Keratinocyte (primary cell): ENCODE data around the gene MRAP. TPM values are rescaled to one million over a fixed set of nuclear protein-coding genes. Genes with fewer than 3 reads are reported as not detected.

Source experiments
- DNase-seq: peaks from one replicate; pipeline ENCODE4 v3.0.0-alpha.2; 2011; ENCODE audit warnings: low read depth, missing footprints, low spot score
- FAIRE-seq: peaks from 2 replicates; lab custom pipeline; 2011; peaks lifted over from hg19 to GRCh38; lab: Jason Lieb, UNC
- H2AFZ ChIP-seq: 2 replicates; pipeline ENCODE4 v1.6.0; 2012; ENCODE audit warnings: low read length, control low read depth, inconsistent platforms; ENCODE audit not compliant: control insufficient read depth
- H3K27ac ChIP-seq: 2 replicates; pipeline ENCODE4 v1.5.1; 2011; ENCODE audit warnings: low read length; ENCODE audit not compliant: control insufficient read depth, insufficient read depth
- H3K27me3 ChIP-seq: 3 replicates; pipeline ENCODE4 v1.6.0; 2011; ENCODE audit warnings: low read length; ENCODE audit not compliant: control insufficient read depth, insufficient read depth; ENCODE audit errors: extremely low read depth
- H3K36me3 ChIP-seq, 2 experiments: 2 replicates in 1 of 2; 3 replicates in 1 of 2; pipeline ENCODE4 v1.5.1; 2011; ENCODE audit warnings: low read length in 2 of 2, mild to moderate bottlenecking in 1 of 2; ENCODE audit not compliant: control insufficient read depth in 2 of 2, insufficient read depth in 2 of 2; ENCODE audit errors: extremely low read depth in 1 of 2
- H3K4me1 ChIP-seq: 3 replicates; pipeline ENCODE4 v1.5.1; 2011; ENCODE audit warnings: low read length; ENCODE audit not compliant: control insufficient read depth, insufficient read depth; ENCODE audit errors: extremely low read depth
- H3K4me2 ChIP-seq: 3 replicates; pipeline ENCODE4 v1.6.0; 2011; ENCODE audit warnings: low read depth, low read length; ENCODE audit not compliant: control insufficient read depth, insufficient read depth; ENCODE audit errors: extremely low read depth
- H3K4me3 ChIP-seq, 3 experiments: fragments of 200-600 bp in 1 of 3; sonication (generic) in 1 of 3; 2 replicates in 2 of 3; 3 replicates in 1 of 3; pipeline ENCODE4 v1.5.1; 2011 to 2016; ENCODE audit warnings: low read length in 3 of 3, mild to moderate bottlenecking in 3 of 3, control low read depth in 2 of 3, inconsistent platforms in 1 of 3, low read depth in 1 of 3, mixed read lengths in 1 of 3, mixed run types in 1 of 3, moderate library complexity in 1 of 3; ENCODE audit not compliant: control insufficient read depth in 2 of 3, insufficient read depth in 2 of 3; ENCODE audit errors: extremely low read depth in 1 of 3
- H3K79me2 ChIP-seq: 2 replicates; pipeline ENCODE4 v1.6.0; 2012; ENCODE audit warnings: low read length; ENCODE audit not compliant: control insufficient read depth, insufficient read depth
- H3K9ac ChIP-seq: 3 replicates; pipeline ENCODE4 v1.6.0; 2011; ENCODE audit warnings: low read length; ENCODE audit not compliant: control insufficient read depth, insufficient read depth; ENCODE audit errors: extremely low read depth
- H3K9me1 ChIP-seq: 3 replicates; pipeline ENCODE4 v1.6.0; 2011; ENCODE audit warnings: low read length; ENCODE audit not compliant: control insufficient read depth, insufficient read depth; ENCODE audit errors: extremely low read depth
- H3K9me3 ChIP-seq: 2 replicates; pipeline ENCODE4 v1.5.1; 2012; ENCODE audit warnings: low read depth, low read length; ENCODE audit not compliant: control insufficient read depth
- H4K20me1 ChIP-seq: 3 replicates; pipeline ENCODE4 v1.6.0; 2011; ENCODE audit warnings: low read length; ENCODE audit not compliant: control insufficient read depth, insufficient read depth; ENCODE audit errors: extremely low read depth
- EZH2 ChIP-seq: IDR thresholded peaks from one replicate; pipeline ENCODE4 v1.6.1; 2012; ENCODE audit warnings: inconsistent platforms, mild to moderate bottlenecking, low read length, moderate library complexity
- dilution Hi-C: fragments of 300-500 bp; cut with MboI; formaldehyde crosslinking; loops from one replicate; pipeline ENCODE4 v1.7.0; 2020; ENCODE audit warnings: low sequenced_read_pairs; ENCODE audit not compliant: extremely low pct_ligation_motif_present
- polyA plus RNA-seq, 5 experiments: library from polyadenylated mRNA; depleted of rRNA in 3 of 5; stranded (reverse) in 3 of 5; stranded (forward) in 1 of 5; unstranded in 1 of 5; fragments of >200 nt; gene quantifications; 1 replicate in 1 of 5; 2 replicates in 3 of 5; 3 replicates in 1 of 5; pipeline versions ENCODE4 v1.2.1 to v1.2.3, GENCODE V29; 2011 to 2012; ENCODE audit warnings: missing spikeins in 2 of 5, low read depth in 1 of 5, low replicate concordance in 1 of 5
- TF ChIP-seq, protein P1 (sequence below), 3 experiments: IDR thresholded peaks in 1 of 3; conservative IDR thresholded peaks in 1 of 3; optimal IDR thresholded peaks in 1 of 3; 2 replicates in 2 of 3; 3 replicates in 1 of 3; pipeline versions ENCODE3 to v1.5.1; 2011; ENCODE audit warnings: low read length in 3 of 3, mild to moderate bottlenecking in 3 of 3, moderate library complexity in 2 of 3, control low read depth in 1 of 3, inconsistent platforms in 1 of 3; ENCODE audit not compliant: insufficient read depth in 2 of 3; ENCODE audit errors: extremely low read depth in 1 of 3

The MRAP gene
- polyA plus RNA-seq, 1 donor (not counting 4 experiments of a cell fraction or from before 2014, with no cell fraction given) = not detected

DNA sequence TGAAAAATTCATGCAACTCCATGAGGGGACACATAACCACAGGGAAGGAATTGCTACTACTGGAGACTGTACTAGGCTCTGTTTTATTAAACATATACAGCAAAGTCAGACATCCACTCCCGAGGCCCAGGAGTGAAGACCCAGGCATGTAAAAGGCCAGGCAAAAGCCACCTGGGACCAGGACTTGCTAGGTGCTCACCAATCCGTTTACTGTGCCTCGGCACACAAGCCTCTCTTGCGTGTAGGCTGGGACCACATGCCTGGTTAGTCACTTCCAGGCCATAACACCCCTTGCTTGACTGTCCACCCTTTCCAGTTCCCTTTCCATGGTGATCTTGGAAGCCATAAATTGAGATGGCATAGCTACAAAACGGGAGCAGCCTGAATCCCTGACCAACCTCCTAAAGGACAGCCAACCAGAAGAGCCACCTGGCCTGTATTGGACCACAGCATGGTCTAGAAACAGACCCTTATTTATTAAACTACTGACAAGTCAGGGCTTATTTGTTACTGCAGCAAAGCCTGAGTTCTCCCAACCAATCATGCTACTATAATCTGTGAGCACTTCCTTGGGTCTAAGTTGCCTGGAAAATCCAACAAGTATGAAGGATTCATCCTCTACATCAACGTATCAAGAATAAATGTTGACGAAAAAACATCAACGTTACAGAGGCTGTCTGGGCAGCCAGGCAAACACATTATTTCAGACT, 54.5 kb downstream of the MRAP start:
- peaks cover 55 to 81% of the 10 kb centered on the region in 2 experiments for H3K36me3 ChIP-seq
- H3K79me2 ChIP-seq = peaks cover 6% of the 10 kb centered on the region
- H2AFZ ChIP-seq = no peak overlapping the region
- H4K20me1 ChIP-seq = peaks cover 6% of the 10 kb centered on the region
- DNase-seq = no peak
- no peak overlapping the region for H3K9ac ChIP-seq
- no peaks in the 10 kb centered on the region for H3K9me3 ChIP-seq
- H3K4me1 ChIP-seq = peaks cover 13% of the 10 kb centered on the region
- FAIRE-seq = no peak
- TF ChIP-seq EZH2 = no peak
- TF ChIP-seq, protein P1, sequence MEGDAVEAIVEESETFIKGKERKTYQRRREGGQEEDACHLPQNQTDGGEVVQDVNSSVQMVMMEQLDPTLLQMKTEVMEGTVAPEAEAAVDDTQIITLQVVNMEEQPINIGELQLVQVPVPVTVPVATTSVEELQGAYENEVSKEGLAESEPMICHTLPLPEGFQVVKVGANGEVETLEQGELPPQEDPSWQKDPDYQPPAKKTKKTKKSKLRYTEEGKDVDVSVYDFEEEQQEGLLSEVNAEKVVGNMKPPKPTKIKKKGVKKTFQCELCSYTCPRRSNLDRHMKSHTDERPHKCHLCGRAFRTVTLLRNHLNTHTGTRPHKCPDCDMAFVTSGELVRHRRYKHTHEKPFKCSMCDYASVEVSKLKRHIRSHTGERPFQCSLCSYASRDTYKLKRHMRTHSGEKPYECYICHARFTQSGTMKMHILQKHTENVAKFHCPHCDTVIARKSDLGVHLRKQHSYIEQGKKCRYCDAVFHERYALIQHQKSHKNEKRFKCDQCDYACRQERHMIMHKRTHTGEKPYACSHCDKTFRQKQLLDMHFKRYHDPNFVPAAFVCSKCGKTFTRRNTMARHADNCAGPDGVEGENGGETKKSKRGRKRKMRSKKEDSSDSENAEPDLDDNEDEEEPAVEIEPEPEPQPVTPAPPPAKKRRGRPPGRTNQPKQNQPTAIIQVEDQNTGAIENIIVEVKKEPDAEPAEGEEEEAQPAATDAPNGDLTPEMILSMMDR (optimal IDR thresholded peaks at IDR 0.05 in 1 of 3, IDR thresholded peaks at IDR 0.05 in 1 of 3, conservative IDR thresholded peaks at IDR 0.05 in 1 of 3; ENCODE audit: extremely low read depth in 1 of 3, insufficient read depth in 2 of 3, low read length in 3 of 3) = no peak
- H3K27me3 ChIP-seq = no peaks in the 10 kb centered on the region
- H3K4me3 ChIP-seq = no peak overlapping the region
- no peak overlapping the region for H3K27ac ChIP-seq
- dilution Hi-C loops = no loop called here
- no peaks in the 10 kb centered on the region for H3K9me1 ChIP-seq
- no peak overlapping the region for H3K4me2 ChIP-seq

DNA sequence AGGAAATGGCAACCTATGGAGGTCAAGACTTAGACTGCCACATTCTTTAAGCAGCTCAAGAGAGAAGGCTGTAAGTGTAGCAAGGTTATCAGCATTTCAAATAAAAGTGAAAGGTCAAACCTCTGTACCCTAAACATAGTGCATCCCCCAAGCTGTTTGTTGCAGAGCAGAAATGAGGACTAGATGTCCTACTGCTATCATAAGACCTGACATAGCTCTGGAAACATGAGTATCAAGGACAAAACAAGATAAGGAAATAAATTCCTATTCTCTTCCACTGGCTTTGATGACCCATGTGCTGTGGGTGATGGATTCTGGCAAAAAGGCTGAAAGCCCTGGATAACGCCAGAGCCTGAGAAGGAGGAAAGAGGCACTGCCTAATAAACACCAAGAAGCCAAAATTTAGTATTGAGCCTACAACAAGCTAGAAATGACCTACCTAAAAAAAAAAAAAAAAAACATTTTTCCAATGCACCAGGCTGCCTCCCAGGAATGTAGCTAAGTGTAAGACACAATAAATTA, 58.3 kb downstream of the MRAP start:
- Histone ChIP-seq H3K79me2 (no peaks in the 10 kb centered on the region), H3K9me1 (no peaks in the 10 kb centered on the region), H4K20me1 (no peaks in the 10 kb centered on the region), H3K4me1 (peaks cover 11% of the 10 kb centered on the region), H3K9me3 (no peaks in the 10 kb centered on the region), H3K27ac (no peak overlapping the region), H3K4me3 (no peak overlapping the region), H2AFZ (no peak overlapping the region), H3K27me3 (no peaks in the 10 kb centered on the region), H3K36me3 (peaks cover 58 to 75% of the 10 kb centered on the region in 2 experiments), H3K4me2 (no peak overlapping the region), H3K9ac (no peak overlapping the region)
- dilution Hi-C loops = no loop called here
- no peak for TF ChIP-seq EZH2
- TF ChIP-seq, protein P1 (optimal IDR thresholded peaks at IDR 0.05 in 1 of 3, IDR thresholded peaks at IDR 0.05 in 1 of 3, conservative IDR thresholded peaks at IDR 0.05 in 1 of 3; ENCODE audit: extremely low read depth in 1 of 3, insufficient read depth in 2 of 3, low read length in 3 of 3) = no peak
- FAIRE-seq (no peak), DNase-seq (no peak)
